GM03348 (cell line): ENCODE results near the gene CIB2.

Source experiments
- DNase-seq: peaks from one replicate; pipeline ENCODE4 v3.0.0; 2012; ENCODE audit warnings: low spot score

The CIB2 gene

GRCh38 chr15:78107471-78107870 lies 23.8 kb downstream of the CIB2 start:
- no peak for DNase-seq

- no peak for DNase-seq
Measured at GRCh38 chr15:78105476-78106241, 25.6 kb downstream of the CIB2 start.

- DNase-seq = no peak
Measured at GRCh38 chr15:78104566-78105475, 26.4 kb downstream of the CIB2 start.

- no peak for DNase-seq
Measured at GRCh38 chr15:78104119-78104479, 27.1 kb downstream of the CIB2 start.

- DNase-seq = no peak
Measured at GRCh38 chr15:78103406-78104118, 27.7 kb downstream of the CIB2 start.

- no peak for DNase-seq
Measured at GRCh38 chr15:78102741-78103140, 28.5 kb downstream of the CIB2 start.

- DNase-seq = no peak
Measured at GRCh38 chr15:78102211-78102610, 29.0 kb downstream of the CIB2 start.

GRCh38 chr15:78101423-78102105 lies 29.7 kb downstream of the CIB2 start:
- DNase-seq = no peak

- no peak for DNase-seq
Measured at GRCh38 chr15:78100886-78101285, 30.4 kb downstream of the CIB2 start.

- DNase-seq = no peak
Measured at GRCh38 chr15:78098131-78098755, 33.0 kb downstream of the CIB2 start.

- no peak for DNase-seq
Measured at GRCh38 chr15:78097667-78098066, 33.6 kb downstream of the CIB2 start.

GRCh38 chr15:78093242-78094020 lies 37.8 kb downstream of the CIB2 start:
- peak; percentile 87 for DNase-seq

- DNase-seq = no peak
Measured at GRCh38 chr15:78092261-78093041, 38.8 kb downstream of the CIB2 start, which contains the start of gene SH2D7. Gene SH2D7, plus strand, starts transcription at chr15:78092561. Its CDS starts 24 bp downstream, at chr15:78092585.

- DNase-seq = no peak
Measured at GRCh38 chr15:78090422-78091063, 40.7 kb downstream of the CIB2 start.

- DNase-seq = no peak
Measured at GRCh38 chr15:78088773-78089080, 42.5 kb downstream of the CIB2 start.

- no peak for DNase-seq
Measured at GRCh38 chr15:78087951-78088772, 43.1 kb downstream of the CIB2 start.

GRCh38 chr15:78085928-78086327 lies 45.3 kb downstream of the CIB2 start:
- peak; percentile 73 for DNase-seq

- no peak for DNase-seq
Measured at GRCh38 chr15:78084449-78084750, 46.8 kb downstream of the CIB2 start.
